ENCODE measurements around the gene RALGPS1. TPM values are rescaled to one million over a fixed set of nuclear protein-coding genes. Genes with fewer than 3 reads are reported as not detected.

RALGPS1 gene
- total and polyA plus RNA-seq, 8 donors = 5.8 to 12.7 (median 9.3) TPM

DNA sequence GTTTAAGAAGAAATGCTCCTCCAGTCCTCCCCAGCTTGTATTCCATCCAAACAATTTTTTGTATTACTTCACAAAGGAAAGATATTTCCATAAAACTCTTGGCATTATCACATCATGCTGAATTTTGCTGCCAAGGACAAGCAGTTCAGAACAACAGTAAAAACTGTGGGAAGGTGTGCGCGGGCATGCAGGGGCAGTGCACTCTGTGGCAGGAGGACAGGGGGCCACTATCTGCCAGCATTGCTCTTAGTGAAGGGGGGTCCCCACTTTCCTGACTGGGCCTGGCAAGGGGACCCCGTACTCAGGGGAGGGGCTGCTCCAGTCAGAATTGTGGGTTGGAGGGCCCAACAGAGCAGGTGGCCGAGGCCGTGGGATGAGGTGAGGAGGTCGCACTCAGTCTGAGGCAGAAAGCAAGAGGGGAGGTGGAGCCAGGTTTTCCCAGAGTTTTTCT is 175.1 kb downstream of the RALGPS1 start:
- Histone ChIP-seq H3K27me3 (no peaks in the 10 kb centered on the region), H3K9me3 (no peaks in the 10 kb centered on the region), H3K27ac (no peak overlapping the region), H3K4me1 (no peaks in the 10 kb centered on the region), H3K36me3 (no peaks in the 10 kb centered on the region), H3K4me3 (no peak overlapping the region)
- ATAC-seq (no peak), DNase-seq (no peak), FAIRE-seq (no peak)
- 93 to 95% methylated on average over 6 of the region's 6 CpGs for WGBS, 2 donors
- intact Hi-C loops (cut with DNase I) = no loop called here
- TF ChIP-seq, protein P1, sequence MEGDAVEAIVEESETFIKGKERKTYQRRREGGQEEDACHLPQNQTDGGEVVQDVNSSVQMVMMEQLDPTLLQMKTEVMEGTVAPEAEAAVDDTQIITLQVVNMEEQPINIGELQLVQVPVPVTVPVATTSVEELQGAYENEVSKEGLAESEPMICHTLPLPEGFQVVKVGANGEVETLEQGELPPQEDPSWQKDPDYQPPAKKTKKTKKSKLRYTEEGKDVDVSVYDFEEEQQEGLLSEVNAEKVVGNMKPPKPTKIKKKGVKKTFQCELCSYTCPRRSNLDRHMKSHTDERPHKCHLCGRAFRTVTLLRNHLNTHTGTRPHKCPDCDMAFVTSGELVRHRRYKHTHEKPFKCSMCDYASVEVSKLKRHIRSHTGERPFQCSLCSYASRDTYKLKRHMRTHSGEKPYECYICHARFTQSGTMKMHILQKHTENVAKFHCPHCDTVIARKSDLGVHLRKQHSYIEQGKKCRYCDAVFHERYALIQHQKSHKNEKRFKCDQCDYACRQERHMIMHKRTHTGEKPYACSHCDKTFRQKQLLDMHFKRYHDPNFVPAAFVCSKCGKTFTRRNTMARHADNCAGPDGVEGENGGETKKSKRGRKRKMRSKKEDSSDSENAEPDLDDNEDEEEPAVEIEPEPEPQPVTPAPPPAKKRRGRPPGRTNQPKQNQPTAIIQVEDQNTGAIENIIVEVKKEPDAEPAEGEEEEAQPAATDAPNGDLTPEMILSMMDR (IDR thresholded peaks at IDR 0.05) = no peak

DNA sequence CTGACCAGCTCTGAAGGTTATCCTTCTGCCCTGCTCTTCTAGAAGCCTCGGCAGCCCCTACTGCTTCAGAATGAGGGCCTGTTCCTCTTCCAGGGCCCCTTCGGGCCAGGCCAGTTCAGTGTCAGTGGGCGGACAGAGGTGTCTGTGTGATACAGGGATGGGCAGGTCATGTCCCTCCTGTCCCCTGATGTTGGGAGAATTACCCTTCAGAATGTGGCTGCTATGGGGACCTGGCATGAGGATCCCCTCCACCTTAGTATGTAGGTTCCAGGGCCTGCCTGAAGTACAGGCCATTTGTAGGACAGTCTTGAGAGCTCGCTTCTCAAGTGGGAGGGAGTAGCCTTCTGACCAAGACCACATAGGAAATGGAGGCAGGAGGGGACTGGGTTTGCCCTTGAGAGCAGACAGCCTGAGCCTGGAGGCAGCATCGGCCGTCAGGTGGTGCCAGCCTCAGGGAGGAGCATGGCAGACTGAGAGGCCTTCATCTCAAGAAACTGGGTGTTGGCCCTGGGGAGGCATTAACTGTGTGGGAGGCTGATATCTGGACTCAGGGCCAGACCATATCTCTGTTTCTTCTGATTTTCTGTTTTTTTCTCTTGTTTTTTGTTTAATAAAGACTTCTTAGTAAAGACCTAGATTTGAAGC is 175.9 kb downstream of the RALGPS1 start:
- no peaks in the 10 kb centered on the region for H3K4me1 ChIP-seq
- WGBS, 2 donors = 87 to 89% methylated on average over 6 of the region's 6 CpGs
- H3K27ac ChIP-seq = no peak overlapping the region
- FAIRE-seq = no peak
- TF ChIP-seq, protein P1 (IDR thresholded peaks at IDR 0.05) = no peak
- H3K9me3 ChIP-seq = no peaks in the 10 kb centered on the region
- intact Hi-C loops (cut with DNase I) = no loop called here
- H3K36me3 ChIP-seq = no peaks in the 10 kb centered on the region
- H3K4me3 ChIP-seq = no peak overlapping the region
- no peak for DNase-seq
- H3K27me3 ChIP-seq = no peaks in the 10 kb centered on the region
- no peak for ATAC-seq

DNA sequence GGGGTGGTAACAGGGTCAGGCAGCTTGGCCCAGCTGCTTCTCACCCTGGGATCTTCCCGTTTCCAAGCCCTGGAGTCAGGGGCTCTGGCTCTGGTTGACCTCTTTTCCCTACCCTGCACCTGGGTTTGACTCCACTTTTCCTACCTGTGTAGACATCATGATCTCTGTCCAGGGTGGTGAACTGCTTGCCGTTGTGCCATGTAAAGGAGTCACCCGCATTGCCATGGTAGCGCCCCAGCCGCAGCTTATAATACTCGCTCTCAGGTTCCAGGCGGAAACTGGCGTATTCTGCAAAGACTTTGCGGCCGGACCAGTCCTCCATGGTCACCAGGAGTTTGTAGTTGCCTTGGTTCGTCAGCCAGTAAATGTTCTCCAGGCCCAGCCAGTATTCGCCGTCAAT is 176.9 kb downstream of the RALGPS1 start:
- no peaks in the 10 kb centered on the region for H3K36me3 ChIP-seq
- TF ChIP-seq, protein P1 (IDR thresholded peaks at IDR 0.05) = no peak
- no peak overlapping the region for H3K27ac ChIP-seq
- H3K4me3 ChIP-seq = no peak overlapping the region
- no peaks in the 10 kb centered on the region for H3K4me1 ChIP-seq
- ATAC-seq (no peak), DNase-seq (no peak), FAIRE-seq (no peak)
- 95 to 96% methylated on average over 13 of the region's 13 CpGs for WGBS, 2 donors
- intact Hi-C loops (cut with DNase I) = no loop called here
- no peaks in the 10 kb centered on the region for H3K27me3 ChIP-seq
- no peaks in the 10 kb centered on the region for H3K9me3 ChIP-seq

DNA sequence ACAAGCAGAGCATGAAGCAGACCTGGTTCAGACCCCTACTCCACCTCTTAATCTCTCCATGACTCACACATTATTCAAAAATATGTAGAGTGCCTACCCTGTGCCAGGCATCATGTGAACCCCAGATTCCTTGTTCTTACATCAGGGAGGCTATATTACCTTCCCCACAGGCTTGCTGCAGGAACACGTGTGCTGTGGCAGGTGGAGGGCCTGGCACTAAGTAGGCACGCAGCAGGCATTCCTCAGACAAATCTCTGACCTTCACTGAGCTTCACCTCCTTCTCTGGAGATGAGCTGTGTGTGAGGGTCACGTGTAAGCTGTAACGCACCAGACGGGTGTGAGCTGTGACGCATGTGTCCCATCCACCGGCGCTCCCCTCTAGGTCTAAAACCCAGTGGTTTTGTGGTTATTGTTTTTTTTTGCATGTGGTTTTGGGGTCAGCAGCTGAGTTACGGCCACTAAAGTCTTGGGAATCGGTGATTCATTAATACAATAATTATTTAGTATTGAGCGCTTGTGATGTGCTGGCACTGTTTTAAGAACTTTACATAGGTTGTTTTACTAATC is 177.5 kb downstream of the RALGPS1 start:
- FAIRE-seq (no peak), DNase-seq (no peak), ATAC-seq (no peak)
- Histone ChIP-seq H3K4me3 (no peak overlapping the region), H3K27ac (no peak overlapping the region), H3K9me3 (no peaks in the 10 kb centered on the region), H3K4me1 (no peaks in the 10 kb centered on the region), H3K36me3 (no peaks in the 10 kb centered on the region), H3K27me3 (no peaks in the 10 kb centered on the region)
- 94 to 98% methylated on average over 11 of the region's 11 CpGs for WGBS, 2 donors
- intact Hi-C loops (cut with DNase I) = no loop called here
- TF ChIP-seq, protein P1 (IDR thresholded peaks at IDR 0.05) = no peak

DNA sequence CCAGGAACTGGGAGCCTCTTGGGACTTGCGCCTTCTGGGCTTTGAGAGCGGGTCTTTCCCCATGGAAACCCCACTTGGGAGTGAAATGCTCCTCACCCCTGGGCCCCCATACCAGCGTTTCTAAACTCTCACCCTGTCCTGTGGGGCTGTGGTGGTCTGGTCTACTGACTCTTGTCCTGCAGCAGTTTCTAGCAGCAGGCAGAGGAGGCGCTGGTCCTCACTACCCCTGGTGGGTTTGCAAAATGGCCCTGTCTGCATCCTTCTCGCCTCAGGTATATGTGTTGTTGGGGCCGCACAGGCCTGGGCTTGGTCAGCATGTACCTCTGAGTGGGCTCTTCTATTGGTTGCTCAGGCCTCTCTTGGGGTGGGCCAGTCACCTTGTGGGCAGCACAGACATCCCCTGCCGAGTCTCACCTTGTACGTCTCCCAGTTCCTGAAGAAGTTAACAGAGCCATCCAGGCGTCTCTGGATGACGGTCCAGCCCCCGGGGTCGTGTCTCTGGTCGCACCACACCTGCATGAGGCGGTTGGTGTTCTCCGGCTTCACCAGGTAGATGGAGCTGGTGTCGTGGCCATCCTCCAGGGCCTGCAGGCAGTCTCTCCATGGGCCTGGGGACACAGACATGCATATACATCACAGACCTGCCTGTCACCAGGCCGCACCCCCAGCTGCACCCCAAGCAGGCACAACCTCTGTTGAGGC is 178.9 kb downstream of the RALGPS1 start:
- DNase-seq = no peak
- intact Hi-C loops (cut with DNase I) = no loop called here
- ATAC-seq = no peak
- Histone ChIP-seq H3K4me3 (no peak overlapping the region), H3K27ac (no peak overlapping the region), H3K27me3 (no peaks in the 10 kb centered on the region), H3K4me1 (no peaks in the 10 kb centered on the region), H3K36me3 (no peaks in the 10 kb centered on the region), H3K9me3 (no peaks in the 10 kb centered on the region)
- TF ChIP-seq, protein P1 (IDR thresholded peaks at IDR 0.05) = no peak
- no peak for FAIRE-seq
- WGBS, 2 donors = 94% methylated on average over 17 of the region's 17 CpGs
